Tibial nerve (tissue), 3 donors: ENCODE data around the gene PTGR3.

ENCODE experiments used
- CTCF ChIP-seq, 5 experiments: fragments of 200-600 bp in 3 of 5; fragments of 450-650 bp in 2 of 5; sonication (generic) in 3 of 5; IDR thresholded peaks; one replicate each; pipeline ENCODE4 v1.5.1; 2016 to 2019; ENCODE audit warnings: antibody characterized with exemption in 5 of 5, mild to moderate bottlenecking in 3 of 5, moderate library complexity in 2 of 5
- POLR2A ChIP-seq, 2 donors: fragments of 450-650 bp; IDR thresholded peaks; one replicate each; pipeline ENCODE4 v1.6.1; 2017; ENCODE audit warnings: antibody characterized with exemption in 2 of 2, mild to moderate bottlenecking in 2 of 2, moderate library complexity in 2 of 2

GRCh38 chr18:75206452-75207309 lies 2.3 kb downstream of the PTGR3 start:
- TF ChIP-seq POLR2A (IDR thresholded peaks at IDR 0.05), result no peak
- TF ChIP-seq CTCF (IDR thresholded peaks at IDR 0.05), result no peak
